GM19438 (cell line): Measurements from ENCODE around the gene DDX6.
"Not testable (repeated sequence)": the region's sequence is repeated elsewhere in the genome, so short reads cannot be mapped to it uniquely, and the experiment has no call there.

ENCODE experiments used
- ATAC-seq: cut with Tn5 transposase; IDR thresholded peaks from one replicate; pipeline ENCODE4 v1.9.1; 2021; ENCODE audit warnings: low read depth; ENCODE audit not compliant: unreplicated experiment

DDX6 gene

GRCh38 chr11:118748056-118748455 is 42.9 kb downstream of the DDX6 start:
- ATAC-seq: no peak

DNA sequence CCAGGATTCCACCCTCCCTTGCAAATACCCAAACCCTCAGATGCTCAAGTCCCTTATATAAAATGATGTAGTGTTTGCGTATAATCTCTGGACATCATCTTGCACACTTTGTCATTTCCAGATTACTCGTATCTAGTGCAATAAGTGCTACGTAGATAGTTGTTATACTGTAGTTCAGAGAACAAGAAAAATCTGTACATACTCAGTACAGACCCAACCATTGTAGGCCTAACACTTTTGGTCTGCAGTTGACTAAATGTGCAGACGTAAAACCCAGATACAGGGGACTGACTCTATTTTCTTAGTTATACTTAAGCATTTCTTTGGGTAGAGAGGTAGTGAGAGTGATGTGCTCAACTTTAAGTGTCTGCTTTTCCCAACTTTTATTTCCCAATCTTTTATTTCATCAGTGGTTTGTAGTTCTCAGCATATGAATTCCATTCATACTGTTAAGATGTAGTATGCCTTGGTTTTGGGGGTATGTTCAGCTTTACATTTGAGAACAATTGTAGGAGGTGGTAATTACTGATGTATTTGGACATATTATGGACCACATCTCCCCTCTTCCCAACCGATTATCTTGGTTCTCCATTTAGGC is 43.9 kb downstream of the DDX6 start:
- ATAC-seq: no peak

DNA sequence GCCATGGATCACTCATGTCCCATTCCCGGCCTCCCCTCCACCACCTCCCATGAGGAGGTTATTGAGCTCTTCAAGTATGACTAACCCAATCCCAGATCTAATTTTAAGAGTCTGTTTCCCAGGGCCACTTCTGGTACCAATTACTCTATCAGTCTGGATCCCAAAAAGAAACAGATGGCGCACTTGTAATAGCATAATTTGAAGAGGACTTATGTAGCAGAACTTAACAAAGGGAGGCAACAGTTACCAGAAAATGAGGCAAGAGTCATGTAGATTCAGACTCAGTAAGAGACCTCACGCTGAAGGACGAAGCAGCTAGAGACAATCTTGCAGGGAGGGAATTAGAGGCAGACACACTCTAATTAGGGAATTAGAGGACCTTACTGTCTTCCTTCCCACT is 46.9 kb downstream of the DDX6 start:
- ATAC-seq: no peak

DNA sequence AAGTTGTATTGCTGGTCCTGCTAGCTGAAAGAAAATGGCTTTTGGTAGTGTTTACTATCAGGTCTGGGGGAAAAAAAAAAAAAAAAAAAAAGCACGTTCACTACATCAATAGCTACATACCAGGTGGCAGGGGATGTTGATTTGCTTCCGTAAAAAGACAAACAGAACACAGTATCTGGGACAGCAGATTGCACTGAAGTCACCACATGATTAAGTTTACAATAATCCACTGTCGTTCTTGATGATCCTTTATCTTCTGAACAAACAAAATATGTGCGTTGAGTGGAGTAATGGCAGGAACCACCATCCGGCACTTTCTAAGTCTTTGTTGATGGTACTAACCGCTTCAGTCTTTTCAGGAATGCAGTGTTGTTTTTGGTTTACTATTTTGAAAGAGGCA is 48.7 kb downstream of the DDX6 start:
- ATAC-seq: no peak

- no peak for ATAC-seq
Measured at GRCh38 chr11:118740892-118741291, 50.1 kb downstream of the DDX6 start.

- ATAC-seq: no peak
Measured at GRCh38 chr11:118735203-118735602, 55.8 kb downstream of the DDX6 start.

- ATAC-seq: no peak
Measured at GRCh38 chr11:118734031-118734430, 56.9 kb downstream of the DDX6 start.

- not testable (repeated sequence) for ATAC-seq
Measured at GRCh38 chr11:118729753-118730152, 61.2 kb downstream of the DDX6 start.

- not testable (repeated sequence) for ATAC-seq
Measured at GRCh38 chr11:118728112-118728511, 62.9 kb downstream of the DDX6 start.

DNA sequence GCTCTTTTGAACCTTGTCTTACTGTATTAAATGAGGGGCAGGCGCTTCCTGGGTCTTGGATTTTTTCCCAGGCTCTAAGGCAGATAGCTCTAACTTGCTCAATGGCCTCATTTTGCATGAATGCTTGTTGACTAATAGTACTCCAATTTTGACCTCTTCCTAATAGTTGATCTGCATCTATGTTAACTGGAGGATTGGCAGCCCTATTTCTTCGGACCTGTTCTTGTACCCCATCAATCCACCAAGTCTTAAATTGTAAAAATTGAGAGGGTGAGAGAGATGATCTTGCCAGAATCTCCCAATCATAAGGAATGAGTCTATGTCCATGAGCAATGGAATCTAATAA is 63.3 kb downstream of the DDX6 start:
- ATAC-seq: not testable (repeated sequence)

DNA sequence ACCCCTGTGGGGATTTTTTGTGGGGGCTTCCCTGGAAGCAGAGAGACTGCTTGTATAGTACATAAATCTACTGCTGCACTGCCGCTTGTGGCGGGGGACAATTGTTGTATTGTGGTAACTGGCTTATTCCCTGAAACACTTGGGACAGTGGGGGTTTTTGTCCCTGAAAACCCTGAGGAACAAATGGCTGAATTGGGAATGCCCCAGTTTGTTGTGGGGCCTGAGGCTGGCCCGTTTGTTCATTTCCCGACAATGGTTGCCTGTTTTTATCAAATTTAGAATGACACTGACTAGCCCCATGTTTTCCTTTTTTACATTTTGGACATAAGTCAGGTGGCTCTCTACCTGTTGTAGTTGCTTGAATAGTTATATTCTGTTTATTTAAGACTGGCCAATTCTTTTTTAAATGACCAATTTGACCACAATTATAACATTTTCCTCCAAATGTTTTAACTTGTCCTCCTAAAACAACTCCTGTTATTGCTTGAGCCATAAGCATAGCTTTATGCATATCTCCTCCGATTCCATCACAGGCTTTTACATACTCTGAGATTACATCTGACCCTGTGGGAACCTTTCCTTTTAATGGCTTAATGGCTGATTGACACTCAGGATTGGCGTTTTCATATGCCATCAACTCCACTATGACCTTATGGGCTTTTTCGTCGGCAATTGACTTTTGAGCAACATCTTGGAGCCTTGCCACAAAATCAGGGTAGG is 63.8 kb downstream of the DDX6 start:
- not testable (repeated sequence) for ATAC-seq

DNA sequence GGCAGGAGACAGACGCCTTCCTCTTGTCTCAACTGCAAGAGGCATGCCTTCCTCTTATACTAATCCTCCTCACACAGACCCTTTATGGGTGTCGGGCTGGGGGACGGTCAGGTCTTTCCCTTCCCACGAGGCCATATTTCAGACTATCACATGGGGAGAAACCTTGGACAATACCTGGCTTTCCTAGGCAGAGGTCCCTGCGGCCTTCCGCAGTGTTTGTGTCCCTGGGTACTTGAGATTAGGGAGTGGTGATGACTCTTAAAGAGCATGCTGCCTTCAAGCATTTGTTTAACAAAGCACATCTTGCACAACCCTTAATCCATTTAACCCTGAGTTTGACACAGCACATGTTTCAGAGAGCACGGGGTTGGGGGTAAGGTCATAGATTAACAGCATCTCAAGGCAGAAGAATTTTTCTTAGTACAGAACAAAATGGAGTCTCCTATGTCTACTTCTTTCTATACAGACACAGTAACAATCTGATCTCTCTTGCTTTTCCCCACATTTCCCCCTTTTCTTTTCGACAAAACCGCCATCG is 69.4 kb downstream of the DDX6 start:
- ATAC-seq: not testable (repeated sequence)

DNA sequence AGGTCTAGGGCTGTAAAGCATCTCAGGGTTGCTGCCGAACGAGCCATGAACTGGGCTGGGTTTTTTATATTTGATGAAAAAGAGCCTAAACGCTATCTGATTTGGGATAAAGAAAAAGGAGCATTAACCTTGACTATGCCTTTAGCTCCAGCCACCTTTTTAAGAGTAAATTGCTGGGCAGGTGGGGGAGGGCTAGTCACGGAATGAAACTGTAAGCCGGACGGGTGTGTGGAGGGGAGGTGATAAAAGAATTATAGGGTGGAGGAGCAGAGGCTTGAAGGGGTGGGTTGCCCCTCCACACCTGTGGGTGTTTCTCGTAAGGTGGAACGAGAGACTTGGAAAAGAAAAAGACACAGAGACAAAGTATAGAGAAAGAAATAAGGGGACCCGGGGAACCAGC is 70.2 kb downstream of the DDX6 start:
- ATAC-seq: not testable (repeated sequence)

GRCh38 chr11:118720078-118720477 is 70.9 kb downstream of the DDX6 start:
- not testable (repeated sequence) for ATAC-seq

GRCh38 chr11:118718562-118718961 is 72.4 kb downstream of the DDX6 start:
- ATAC-seq: not testable (repeated sequence)

- ATAC-seq: not testable (repeated sequence)
Measured at GRCh38 chr11:118717733-118718132, 73.2 kb downstream of the DDX6 start.

- ATAC-seq: not testable (repeated sequence)
Measured at GRCh38 chr11:118717221-118717620, 73.7 kb downstream of the DDX6 start.

- ATAC-seq: no peak
Measured at GRCh38 chr11:118715837-118716260, 75.1 kb downstream of the DDX6 start.

GRCh38 chr11:118715245-118715831 is 75.6 kb downstream of the DDX6 start:
- no peak for ATAC-seq

DNA sequence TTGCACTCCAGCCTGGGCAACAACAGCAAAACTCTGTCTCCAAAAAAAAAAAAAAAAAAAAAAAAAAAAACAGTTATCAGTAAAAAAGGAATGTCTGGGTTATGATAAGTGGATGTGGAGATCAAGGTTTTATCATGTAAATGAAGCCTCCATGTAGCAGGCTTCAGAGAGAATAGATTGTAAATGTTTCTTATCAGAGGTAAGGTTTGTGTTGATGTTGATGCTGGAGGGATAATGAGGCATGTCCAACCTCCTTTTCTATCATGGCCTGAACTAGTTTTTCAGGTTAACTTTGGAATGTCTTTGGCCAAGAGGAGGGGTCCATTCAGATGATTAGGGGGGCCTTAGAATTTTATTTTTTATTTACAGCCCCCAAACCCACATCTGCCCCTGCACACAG is 76.1 kb downstream of the DDX6 start:
- ATAC-seq: no peak

- not testable (repeated sequence) for ATAC-seq
Measured at GRCh38 chr11:118714416-118714815, 76.5 kb downstream of the DDX6 start.

DNA sequence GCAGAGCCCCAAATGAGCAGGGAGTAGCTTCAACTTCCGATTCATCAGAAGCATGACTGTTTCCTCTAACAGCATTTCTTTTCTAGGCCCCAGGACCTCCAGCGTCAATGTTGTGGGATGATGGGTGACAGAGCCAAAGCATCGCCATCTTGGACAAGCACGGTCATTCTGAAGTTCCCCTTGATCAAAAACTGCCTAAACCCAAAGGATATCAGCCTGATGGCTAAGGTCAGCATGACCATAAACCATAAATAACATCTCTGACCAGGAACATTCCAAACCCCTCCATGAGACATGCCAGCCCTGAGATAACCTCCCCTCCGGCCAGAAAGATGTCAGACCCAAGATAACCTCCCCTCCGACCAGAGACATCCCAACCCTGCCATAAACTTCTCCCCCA is 82.7 kb downstream of the DDX6 start:
- ATAC-seq: no peak
